Lung microvascular endothelial cell (primary cell): ENCODE measurements around the gene TSPEAR. TPM values are rescaled to one million over a fixed set of nuclear protein-coding genes. Genes with fewer than 3 reads are reported as not detected.

Experiments used
- DNase-seq, 2 donors: peaks; one replicate each; pipeline versions ENCODE4 v3.0.0 to v3.0.0-alpha.2; 2010; ENCODE audit warnings: low read depth in 2 of 2
- total RNA-seq: library from RNA; depleted of rRNA; stranded (reverse); fragments of >200 nt; gene quantifications from 2 replicates; pipeline ENCODE4 v1.2.1, GENCODE V29; 2014

Gene TSPEAR
- total RNA-seq, 1 donor from 2014 or later = under 0.01 TPM

DNA sequence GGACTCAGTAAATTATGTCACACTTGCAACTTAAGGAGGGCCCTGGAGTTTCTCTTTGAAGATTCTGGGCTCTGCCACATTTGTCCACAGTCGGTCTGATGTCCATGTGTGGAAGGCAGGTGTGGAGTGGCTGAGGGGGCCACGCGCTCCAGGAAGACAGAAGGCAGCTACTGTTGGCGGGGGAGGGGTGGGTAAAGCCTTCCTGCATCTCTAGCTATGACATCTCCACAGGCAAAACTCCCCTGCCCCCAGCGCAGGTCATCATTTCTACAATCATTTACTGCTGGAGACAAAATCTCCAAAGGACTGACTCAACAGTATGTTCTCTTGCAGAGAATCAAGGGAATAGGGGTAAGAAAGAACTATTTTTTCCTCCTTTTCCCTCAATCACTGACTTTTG lies 11.4 kb upstream of the TSPEAR start:
- DNase-seq = no peak

GRCh38 chr21:44720170-44720569 lies 8.8 kb upstream of the TSPEAR start:
- DNase-seq = no peak

DNA sequence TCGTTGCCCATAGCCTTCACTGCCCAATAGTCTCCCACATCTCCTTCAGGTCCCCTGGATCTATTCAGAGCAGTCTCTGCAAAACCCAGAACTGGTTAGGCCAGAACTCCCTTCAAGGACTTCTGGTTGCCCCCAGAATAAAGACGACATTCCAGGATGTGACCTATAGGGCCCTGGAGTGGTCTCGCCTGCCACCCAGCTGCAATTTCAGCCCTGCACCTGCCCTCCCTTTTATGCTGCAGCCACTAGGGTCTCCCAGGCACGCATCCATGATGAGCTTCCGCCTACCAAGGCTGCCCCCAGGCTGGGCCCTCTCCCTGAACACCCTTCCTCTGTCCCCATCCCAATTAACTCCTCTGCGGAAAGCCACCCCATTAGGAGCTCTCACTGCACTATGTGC lies 7.2 kb upstream of the TSPEAR start:
- no peak for DNase-seq

DNA sequence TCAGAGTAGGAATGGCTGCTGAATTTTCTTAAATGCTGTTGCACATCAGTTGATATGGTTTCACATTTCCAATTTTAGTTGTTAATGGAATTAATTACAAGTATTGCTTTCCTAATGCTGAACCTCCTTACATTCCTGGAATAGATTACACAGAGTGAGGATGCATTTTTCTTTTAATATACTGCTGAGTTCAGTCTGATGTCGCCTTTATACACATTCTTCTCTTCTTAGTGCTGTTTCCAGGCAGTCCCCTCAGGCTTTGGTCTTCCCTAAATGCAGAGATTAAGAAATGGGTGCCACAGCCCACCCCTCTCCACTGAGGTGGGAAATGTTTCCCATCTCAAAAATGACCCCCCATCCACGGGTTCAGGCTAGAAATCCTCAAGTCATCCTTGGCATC lies 6.7 kb upstream of the TSPEAR start:
- DNase-seq = no peak

- DNase-seq = no peak
Observed at GRCh38 chr21:44716984-44717383, 5.6 kb upstream of the TSPEAR start.

DNA sequence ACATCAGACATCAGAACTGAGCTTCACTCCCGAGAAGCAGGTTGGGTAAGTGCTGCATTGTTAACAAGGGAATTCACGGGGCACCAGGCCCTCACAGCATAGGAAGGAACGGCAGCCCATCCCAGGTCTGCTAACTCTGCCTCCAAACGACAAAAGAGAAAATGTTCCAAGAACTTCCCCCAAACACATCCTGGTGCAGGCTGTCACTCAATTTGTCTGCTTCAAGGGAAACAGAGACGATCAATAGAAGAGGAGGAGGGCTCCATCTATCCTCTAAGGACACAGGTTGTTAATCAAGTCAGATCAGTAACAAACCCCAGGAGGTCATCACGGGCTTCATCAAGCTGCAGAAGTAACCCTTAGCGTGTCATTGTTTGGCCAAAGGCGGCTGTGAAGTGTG lies 3.5 kb upstream of the TSPEAR start:
- DNase-seq = no peak

DNA sequence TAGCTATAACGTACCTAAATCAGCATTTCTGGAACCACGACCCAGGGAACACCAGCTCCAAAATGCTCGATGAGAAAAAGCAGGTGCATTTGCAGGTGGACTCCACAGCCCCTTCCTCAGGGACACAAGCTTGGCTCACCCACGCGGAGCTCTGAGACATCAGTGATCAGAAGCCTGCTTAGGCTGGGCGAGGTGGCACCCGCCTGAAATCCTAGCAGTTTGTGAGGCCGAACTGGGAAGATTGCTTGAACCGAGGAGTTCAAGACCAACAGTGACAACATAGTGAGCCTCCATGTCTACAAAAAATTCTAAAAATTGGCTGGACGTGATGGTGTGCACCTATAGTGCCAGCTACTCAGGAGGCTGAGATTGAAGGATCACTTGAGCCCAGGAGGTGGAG lies 2.5 kb upstream of the TSPEAR start:
- no peak for DNase-seq

DNA sequence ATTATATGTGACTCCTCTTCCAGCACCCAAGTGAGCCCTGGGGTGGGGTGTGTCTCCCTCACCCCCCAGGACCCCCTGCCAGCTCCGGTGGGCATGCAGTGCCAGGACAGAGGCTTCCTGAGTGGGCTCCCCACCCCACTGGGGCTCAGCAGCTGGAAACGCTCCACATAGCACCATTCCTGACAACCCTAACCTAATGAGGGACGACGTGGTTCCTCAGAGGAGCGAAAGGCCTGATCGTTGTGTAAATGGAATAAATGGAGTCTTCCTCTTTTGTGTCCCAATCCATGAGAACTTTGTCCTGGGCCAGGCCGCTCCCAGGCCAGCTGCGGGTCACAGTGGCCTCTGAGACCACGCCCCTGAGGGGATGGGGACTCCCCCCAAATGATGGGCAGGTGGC lies 1.8 kb upstream of the TSPEAR start:
- no peak for DNase-seq

GRCh38 chr21:44712203-44713028 lies 1.0 kb upstream of the TSPEAR start:
- no peak for DNase-seq

DNA sequence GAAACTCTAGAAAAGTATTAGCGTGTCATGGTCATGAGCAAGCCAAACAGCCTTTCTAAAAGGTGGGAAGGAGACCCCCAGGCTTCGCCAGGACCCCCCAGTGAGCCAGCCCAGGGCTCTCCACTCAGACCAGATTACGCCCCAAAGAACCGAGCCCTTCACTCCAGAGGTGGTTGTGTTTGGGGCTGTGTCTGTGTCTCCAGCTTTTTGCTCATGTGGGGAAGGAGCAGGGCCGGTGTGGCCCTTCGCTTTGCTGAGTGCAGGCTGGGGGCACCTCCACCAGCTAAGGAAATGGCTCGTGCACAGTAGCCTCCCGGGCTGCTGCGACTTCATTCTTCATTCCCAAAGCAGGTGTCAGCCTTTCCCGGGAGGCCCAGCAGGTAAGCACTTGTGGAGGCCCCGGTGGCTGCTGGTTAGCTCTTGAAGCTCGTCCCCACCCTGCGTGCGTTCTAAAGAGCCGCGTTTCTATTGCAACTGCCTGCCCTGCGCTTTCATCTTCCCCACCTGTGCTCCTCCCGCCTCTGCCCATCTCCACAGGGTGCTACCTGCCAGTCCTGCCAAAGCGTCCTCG lies 531 bp downstream of the TSPEAR start:
- no peak for DNase-seq

DNA sequence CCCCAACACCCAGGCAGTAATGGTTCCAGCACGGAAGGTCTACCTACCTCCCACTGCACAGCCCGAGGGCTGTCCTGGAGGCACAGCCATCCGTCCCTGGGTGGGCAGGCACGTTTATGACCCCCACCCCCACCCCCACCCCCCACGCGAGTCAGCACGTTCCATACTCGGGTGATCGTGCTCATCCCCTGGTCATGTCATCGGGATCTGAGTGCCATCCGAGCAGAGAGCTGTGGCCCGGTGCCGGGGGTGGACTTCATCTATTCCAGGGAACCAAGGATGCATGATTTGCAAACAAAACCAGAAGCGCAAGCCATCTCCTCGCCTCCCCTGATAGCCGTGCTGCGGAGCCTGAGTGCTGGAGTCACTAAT lies 1.1 kb downstream of the TSPEAR start:
- DNase-seq = no peak

- no peak for DNase-seq
Observed at GRCh38 chr21:44709426-44710293, 1.7 kb downstream of the TSPEAR start.

DNA sequence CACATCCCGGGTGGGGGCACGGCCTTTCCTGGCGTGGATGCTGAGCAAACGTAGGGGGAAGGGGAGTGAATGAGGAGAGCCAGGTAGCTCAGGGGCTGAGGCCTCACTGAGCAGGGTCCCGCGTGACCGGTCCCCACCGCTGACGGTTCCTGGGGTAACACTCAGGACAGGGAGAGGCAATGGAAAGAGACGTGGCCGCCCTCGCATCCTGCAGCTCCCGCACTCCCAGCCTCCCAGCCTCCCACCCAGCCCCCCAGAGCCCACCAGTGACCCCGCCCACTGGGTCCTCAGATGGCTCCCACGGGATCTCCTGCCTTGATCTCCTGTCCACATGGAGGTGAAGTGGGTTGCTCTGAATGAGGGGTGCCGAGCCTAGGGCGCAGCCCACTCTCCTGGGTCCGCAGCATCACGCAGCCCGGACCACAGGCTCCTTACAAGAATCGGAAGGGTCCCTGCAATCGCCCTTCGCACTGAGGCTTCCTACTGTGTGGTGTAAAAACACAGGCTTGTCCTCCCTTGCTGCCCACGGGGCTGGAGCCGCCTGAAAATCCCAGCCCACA lies 2.4 kb downstream of the TSPEAR start:
- no peak for DNase-seq

DNA sequence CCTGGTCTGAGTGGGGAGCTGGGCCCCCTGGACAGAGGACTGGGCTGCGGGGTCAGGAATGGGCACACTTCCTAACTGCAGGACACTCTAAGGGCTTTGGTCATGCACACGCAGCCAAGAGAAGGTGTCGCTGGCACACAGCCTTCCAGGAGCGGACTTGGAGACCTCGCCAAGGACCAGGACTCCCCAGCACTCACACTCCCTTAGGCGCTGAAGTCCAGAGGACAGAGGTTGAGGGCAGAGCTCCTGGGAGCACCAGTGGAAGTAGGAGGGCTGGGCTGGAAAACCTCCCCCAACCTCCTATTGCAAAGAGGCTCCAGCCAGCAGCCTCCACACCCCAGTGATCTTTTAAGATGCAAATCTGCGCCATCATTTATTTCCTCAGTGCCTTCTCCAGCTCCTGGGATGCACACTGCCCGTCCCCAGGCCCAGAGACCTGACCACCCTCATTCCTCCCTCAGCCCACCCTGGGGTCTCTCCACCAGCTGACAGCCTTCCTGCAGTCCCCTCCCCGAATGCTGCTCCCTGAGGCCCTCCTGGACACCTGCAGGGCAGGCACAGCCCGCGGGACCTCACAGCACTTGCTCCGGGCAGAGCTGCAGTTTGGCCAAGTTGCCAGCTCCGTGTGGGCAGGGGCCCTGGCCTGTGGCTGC lies 3.0 kb downstream of the TSPEAR start:
- no peak for DNase-seq

- DNase-seq = no peak
Observed at GRCh38 chr21:44706706-44707581, 4.4 kb downstream of the TSPEAR start.

DNA sequence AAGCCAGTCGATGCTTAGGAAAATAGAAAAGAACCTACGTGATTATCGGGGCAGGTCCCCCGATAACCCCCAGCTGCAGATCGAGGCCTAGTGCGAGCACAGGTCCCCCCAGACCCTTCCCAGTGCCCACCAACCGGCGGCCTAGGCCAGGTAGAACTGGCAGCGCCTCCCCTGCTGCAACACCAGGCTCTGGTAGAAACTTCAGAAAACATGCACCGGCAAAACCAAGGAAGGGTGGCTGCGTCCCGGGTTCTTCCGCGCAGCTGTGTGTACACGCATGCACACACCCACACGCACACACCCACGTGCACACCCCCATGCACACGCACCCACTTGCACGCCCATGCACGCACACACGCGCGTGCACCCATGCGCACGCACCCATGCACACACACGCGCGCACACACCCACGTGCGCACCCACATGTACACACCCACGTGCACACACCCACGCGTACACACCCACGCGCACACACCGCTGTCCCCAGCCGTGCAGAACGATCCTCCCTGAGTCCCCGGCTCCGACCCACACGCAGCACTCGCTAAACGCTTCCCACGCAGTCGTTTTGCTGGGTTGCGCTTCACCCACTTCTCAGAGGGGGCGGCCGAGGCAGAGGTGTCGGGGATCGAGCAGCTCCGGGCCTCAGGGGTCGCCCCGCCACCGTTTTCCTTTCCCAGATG lies 5.2 kb downstream of the TSPEAR start:
- no peak for DNase-seq

DNA sequence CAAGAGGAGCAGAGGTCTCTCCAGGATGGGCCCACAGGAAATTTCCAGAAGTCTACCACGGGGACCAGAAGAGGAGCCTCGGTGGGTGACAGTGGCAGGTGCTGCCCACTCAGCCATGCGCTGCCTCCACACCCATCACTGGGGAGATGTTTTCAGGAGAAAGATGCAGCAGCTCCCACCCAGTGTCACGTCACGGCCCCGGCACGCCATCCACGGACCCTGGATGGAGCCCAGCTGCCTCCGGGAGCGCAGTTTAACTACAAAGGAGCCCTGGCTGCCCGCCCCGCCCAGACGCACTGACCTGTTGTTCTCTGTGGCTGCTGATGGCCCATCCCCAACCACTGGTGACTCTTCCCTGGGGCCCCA lies 6.8 kb downstream of the TSPEAR start:
- no peak for DNase-seq

DNA sequence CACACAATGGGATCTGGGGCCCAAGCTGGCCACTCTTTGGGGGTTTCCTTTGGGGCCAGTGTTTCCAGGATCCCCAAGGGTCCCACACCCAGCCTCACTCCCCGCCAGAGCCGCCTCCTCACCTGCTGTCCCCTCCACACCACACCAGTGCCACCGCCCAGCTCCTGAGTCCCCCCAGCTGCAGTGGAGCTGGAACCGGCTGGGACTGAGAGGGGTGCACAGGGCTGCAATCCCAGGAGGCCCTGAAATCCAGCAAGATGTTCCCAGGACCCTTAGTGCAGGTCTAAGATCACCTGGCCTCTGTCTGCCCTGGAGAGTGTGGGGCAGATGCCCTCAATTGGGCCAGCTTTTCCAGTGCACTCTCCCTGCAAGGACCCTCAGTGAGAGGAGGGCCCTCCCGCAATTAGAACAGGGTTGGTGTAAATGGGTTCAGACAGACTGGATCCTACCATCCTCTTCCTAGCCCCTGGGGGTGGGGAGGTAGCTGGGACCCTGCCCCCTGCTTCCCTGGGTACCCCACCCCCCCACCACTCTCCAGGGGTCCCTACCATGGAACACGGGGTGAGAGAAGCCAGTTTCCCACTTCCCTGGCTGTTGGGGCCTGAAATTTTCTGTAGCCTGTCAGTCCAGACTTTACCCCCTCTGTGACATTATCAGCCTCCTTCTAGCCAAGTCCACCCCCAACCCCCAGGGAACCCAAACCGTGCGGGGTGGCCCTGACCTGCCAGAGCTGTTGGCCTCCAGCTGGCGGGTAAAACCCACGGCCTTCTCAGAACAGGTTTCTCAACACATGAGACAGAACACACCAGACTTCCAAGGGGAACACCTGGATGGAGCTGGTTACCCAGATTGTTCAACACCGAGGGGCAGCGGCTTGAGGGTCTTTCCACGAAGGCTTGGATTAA lies 7.4 kb downstream of the TSPEAR start:
- DNase-seq = no peak
